Ascending aorta (tissue), 2 donors: Measurements from ENCODE around the gene LRRN3. TPM values are rescaled to one million over a fixed set of nuclear protein-coding genes. Genes with fewer than 3 reads are reported as not detected.
A peak's percentile ranks its signal among the peaks of the same experiment; 100 is the strongest.

Source experiments
- DNase-seq, 2 donors: peaks; one replicate each; pipeline ENCODE4 v3.0.0-alpha.2; 2019; ENCODE audit warnings: low spot score in 2 of 2
- H3K27ac ChIP-seq, 2 donors: fragments of 200-600 bp; sonication (generic); one replicate each; pipeline ENCODE4 v1.5.1; 2016 to 2017; ENCODE audit warnings: mild to moderate bottlenecking in 1 of 2
- H3K27me3 ChIP-seq: fragments of 200-600 bp; sonication (generic); one replicate; pipeline ENCODE4 v1.5.1; 2017
- H3K36me3 ChIP-seq, 2 donors: fragments of 200-600 bp; sonication (generic); one replicate each; pipeline ENCODE4 v1.5.1; 2016
- H3K4me1 ChIP-seq, 2 donors: fragments of 200-600 bp; sonication (generic); one replicate each; pipeline ENCODE4 v1.5.1; 2016 to 2017; ENCODE audit warnings: mild to moderate bottlenecking in 1 of 2
- H3K4me3 ChIP-seq, 2 donors: fragments of 200-600 bp; sonication (generic); one replicate each; pipeline ENCODE4 v1.5.1; 2016 to 2017; ENCODE audit warnings: mild to moderate bottlenecking in 1 of 2
- H3K9me3 ChIP-seq, 2 donors: fragments of 200-600 bp; sonication (generic); one replicate each; pipeline ENCODE4 v1.5.1; 2016
- CTCF ChIP-seq, 3 experiments: fragments of 200-600 bp in 2 of 3; fragments of 450-650 bp in 1 of 3; sonication (generic) in 2 of 3; IDR thresholded peaks; one replicate each; pipeline ENCODE4 v1.5.1; 2016 to 2019; ENCODE audit warnings: antibody characterized with exemption in 3 of 3, mild to moderate bottlenecking in 1 of 3, moderate library complexity in 1 of 3
- intact Hi-C: fragments of 100-400 bp; cut with DNase I; formaldehyde crosslinking; loops from one replicate; pipeline ENCODE4 v1.15.1; 2023
- total RNA-seq: library from RNA; depleted of rRNA; stranded (reverse); fragments of >200 nt; gene quantifications from one replicate; pipeline ENCODE4 v1.1.0, GENCODE V29; 2016

The LRRN3 gene
- total RNA-seq, 1 donor from 2014 or later = 1.7 TPM

GRCh38 chr7:111092406-111093236, 1.7 kb downstream of the LRRN3 start:
- H3K9me3 ChIP-seq = no peaks in the 10 kb centered on the region
- no peak overlapping the region for H3K27ac ChIP-seq
- H3K4me3 ChIP-seq = peak overlapping the region; percentile 45 to 61
- intact Hi-C loops = no loop called here
- H3K27me3 ChIP-seq = no peaks in the 10 kb centered on the region
- H3K36me3 ChIP-seq = no peaks in the 10 kb centered on the region
- H3K4me1 ChIP-seq = peaks cover 0 to 3% of the 10 kb centered on the region in 2 donors
- DNase-seq = no peak
- TF ChIP-seq CTCF (IDR thresholded peaks at IDR 0.05) = no peak

- no peak for TF ChIP-seq CTCF (IDR thresholded peaks at IDR 0.05)
- intact Hi-C loops = no loop called here
- Histone ChIP-seq H3K4me3 (peak overlapping the region in 1 of 2 donors; percentile 7), H3K36me3 (no peaks in the 10 kb centered on the region), H3K27me3 (no peaks in the 10 kb centered on the region), H3K9me3 (no peaks in the 10 kb centered on the region), H3K4me1 (peaks cover 0 to 3% of the 10 kb centered on the region in 2 donors), H3K27ac (no peak overlapping the region)
- DNase-seq = no peak
Measured at GRCh38 chr7:111093496-111093895, 2.6 kb downstream of the LRRN3 start.

DNA sequence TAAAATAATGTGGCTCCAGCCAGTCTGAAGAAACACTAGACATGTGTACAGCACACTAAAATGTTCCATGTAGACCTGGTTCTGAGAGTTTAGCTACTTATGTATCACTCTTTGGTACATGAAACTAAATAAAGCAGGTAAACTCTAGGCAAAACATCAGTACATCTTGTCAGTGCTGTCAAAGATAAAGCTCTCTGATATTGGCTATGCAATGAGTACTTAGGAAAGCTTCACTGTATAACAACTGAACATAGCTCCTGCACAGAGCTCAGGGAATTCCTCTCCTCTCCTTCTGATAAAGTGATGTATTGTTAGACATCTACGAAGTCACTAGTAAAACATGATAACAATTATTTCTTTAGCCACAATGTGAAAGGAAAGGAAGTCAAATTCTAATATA, 3.5 kb downstream of the LRRN3 start:
- Histone ChIP-seq H3K4me1 (peaks cover 0 to 3% of the 10 kb centered on the region in 2 donors), H3K27ac (no peak overlapping the region), H3K4me3 (no peak overlapping the region), H3K36me3 (no peaks in the 10 kb centered on the region), H3K27me3 (no peaks in the 10 kb centered on the region), H3K9me3 (no peaks in the 10 kb centered on the region)
- intact Hi-C loops = no loop called here
- TF ChIP-seq CTCF (IDR thresholded peaks at IDR 0.05) = no peak
- no peak for DNase-seq

- Histone ChIP-seq H3K27ac (no peak overlapping the region), H3K27me3 (no peaks in the 10 kb centered on the region), H3K9me3 (no peaks in the 10 kb centered on the region), H3K36me3 (no peaks in the 10 kb centered on the region), H3K4me3 (no peak overlapping the region), H3K4me1 (peaks cover 0 to 1% of the 10 kb centered on the region in 2 donors)
- TF ChIP-seq CTCF (IDR thresholded peaks at IDR 0.05) = no peak
- intact Hi-C loops = no loop called here
- DNase-seq = no peak
Measured at GRCh38 chr7:111096997-111097396, 6.1 kb downstream of the LRRN3 start.

DNA sequence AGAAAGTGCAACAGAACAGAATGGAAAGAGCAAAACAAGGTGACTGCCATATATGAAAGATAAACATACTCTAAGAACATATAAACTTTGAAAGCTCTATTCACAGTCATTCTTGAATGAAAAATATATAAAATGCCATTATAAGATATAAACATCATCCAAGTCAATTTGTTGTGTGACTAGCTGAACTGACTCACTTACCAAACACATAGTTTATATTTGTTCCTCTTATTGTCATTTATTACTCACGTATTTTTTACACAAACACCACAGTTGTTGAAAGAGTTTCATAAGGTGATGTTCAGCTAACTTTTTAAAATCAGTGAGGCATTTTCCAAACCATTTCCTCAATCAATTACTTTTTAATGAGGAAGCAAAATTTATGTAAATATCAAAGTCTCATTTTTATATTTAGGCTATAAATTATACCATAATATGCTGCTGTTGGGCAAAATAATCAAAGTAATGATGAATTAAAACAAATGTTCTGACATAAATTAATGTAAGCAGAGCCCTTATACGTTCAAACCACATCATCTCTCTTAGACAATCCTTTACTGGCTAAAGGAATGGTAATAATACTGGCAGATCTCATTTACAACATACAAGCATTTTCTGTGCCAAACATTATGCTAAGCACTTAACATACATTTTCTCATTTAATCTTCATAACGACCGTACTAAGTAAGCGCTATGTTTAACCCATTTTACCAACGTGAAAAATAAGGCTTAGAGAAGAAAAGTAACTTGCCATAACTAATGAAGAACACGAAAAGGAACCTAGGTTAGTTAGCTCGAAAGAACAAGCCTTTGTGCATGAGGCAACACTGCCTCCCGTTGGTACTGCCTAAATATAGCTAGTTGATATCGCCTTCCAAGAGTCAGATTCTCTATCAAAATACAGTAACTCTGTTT, 7.3 kb downstream of the LRRN3 start:
- H3K9me3 ChIP-seq = no peaks in the 10 kb centered on the region
- intact Hi-C loops = no loop called here
- no peak overlapping the region for H3K4me3 ChIP-seq
- H3K27ac ChIP-seq = no peak overlapping the region
- no peaks in the 10 kb centered on the region for H3K27me3 ChIP-seq
- no peaks in the 10 kb centered on the region for H3K4me1 ChIP-seq
- no peaks in the 10 kb centered on the region for H3K36me3 ChIP-seq
- peak; percentile 17 to 68 (median 45) for TF ChIP-seq CTCF (IDR thresholded peaks at IDR 0.05)
- peak in 1 of 2 donors; percentile 62 for DNase-seq
